Vagina (tissue), 2 donors: Measurements from ENCODE around the gene ARL10.

ENCODE experiments used
- CTCF ChIP-seq, 3 experiments: fragments of 450-650 bp in 2 of 3; fragments of 200-600 bp in 1 of 3; sonication (generic) in 1 of 3; IDR thresholded peaks; one replicate each; pipeline ENCODE4 v1.5.1; 2017 to 2019; ENCODE audit warnings: antibody characterized with exemption in 3 of 3, mild to moderate bottlenecking in 2 of 3, moderate library complexity in 2 of 3
- POLR2A ChIP-seq, 2 donors: fragments of 450-650 bp; IDR thresholded peaks; one replicate each; pipeline ENCODE4 v1.6.1; 2017; ENCODE audit warnings: antibody characterized with exemption in 2 of 2, mild to moderate bottlenecking in 2 of 2, moderate library complexity in 2 of 2

DNA sequence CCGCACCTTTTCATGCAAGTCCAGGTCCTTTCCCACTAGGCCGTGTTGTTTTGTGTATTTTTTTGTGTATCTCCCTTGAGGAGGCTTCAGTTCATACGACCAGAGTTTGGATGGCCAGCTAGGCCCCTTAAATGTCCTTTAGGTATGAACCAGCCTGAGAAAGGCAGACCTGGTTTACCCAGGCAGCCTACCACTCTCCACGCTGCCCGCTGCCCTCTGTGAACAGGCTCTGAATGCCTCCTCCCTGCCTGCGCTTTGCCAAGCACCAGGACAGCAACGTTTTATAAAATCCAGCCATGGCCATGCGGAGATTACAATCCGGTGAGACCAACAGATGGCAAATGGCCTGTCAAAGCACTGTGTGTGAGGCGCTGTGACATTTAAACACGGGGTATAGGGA is 51.7 kb downstream of the ARL10 start:
- TF ChIP-seq POLR2A (IDR thresholded peaks at IDR 0.05) (no peak), CTCF (IDR thresholded peaks at IDR 0.05) (no peak)
